BLaER1 treated with 17β-estradiol and CSF1 and Interleukin-3, amounts not matched to agents 10 nM and 100 nM (cell line): ENCODE results near the gene CENPM.

Experiments
- H3K27ac ChIP-seq, 11 experiments: shearing (Covaris generic); formaldehyde crosslinking; 2 replicates each; pipeline ENCODE4 v1.8.1; 2022
- H3K27me3 ChIP-seq, 11 experiments: shearing (Covaris generic); formaldehyde crosslinking; 2 replicates each; pipeline ENCODE4 v1.8.1; 2022
- H3K36me3 ChIP-seq, 11 experiments: shearing (Covaris generic); formaldehyde crosslinking; 2 replicates each; pipeline ENCODE4 v1.8.1; 2022
- H3K4me1 ChIP-seq, 10 experiments: shearing (Covaris generic); formaldehyde crosslinking; 2 replicates each; pipeline ENCODE4 v1.8.1; 2022
- H3K4me2 ChIP-seq, 11 experiments: shearing (Covaris generic); formaldehyde crosslinking; 2 replicates each; pipeline ENCODE4 v1.8.1; 2022
- H3K4me3 ChIP-seq, 10 experiments: shearing (Covaris generic); formaldehyde crosslinking; 2 replicates each; pipeline ENCODE4 v1.8.1; 2022
- H3K9ac ChIP-seq, 11 experiments: shearing (Covaris generic); formaldehyde crosslinking; 2 replicates each; pipeline ENCODE4 v1.8.1; 2022
- H3K9me3 ChIP-seq, 11 experiments: shearing (Covaris generic); formaldehyde crosslinking; replicated peaks in 1 of 11; 2 replicates each; pipeline ENCODE4 v1.8.1; 2022
- H4K20me1 ChIP-seq, 11 experiments: shearing (Covaris generic); formaldehyde crosslinking; 2 replicates each; pipeline ENCODE4 v1.8.1; 2022
- Cebpa-rat ChIP-seq, 11 experiments: shearing (Covaris generic); IDR thresholded peaks; 2 replicates each; pipeline ENCODE4 v1.8.1; 2022

CENPM gene

DNA sequence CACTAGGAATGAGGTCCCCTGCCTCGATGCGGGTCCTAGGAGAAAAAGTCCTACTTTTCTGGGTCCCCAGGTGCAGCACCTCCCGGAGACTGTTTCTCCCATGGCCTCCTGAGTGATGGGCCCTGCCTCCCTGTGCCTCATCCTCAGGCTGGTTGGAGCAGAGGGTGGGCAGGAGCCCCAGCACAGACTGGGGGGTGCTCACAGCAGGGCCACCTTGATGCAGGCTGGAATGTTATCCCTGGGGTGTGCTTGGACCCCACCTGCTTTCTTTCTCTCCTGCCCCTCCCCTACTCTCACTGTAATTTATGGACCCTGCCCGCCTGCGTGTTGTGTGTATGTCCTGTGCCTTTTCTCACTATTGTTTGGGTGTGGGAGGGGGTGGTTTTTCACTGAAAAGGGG is 40.1 kb downstream of the CENPM start:
- H3K9ac ChIP-seq, result no peak overlapping the region
- no peak for TF ChIP-seq Cebpa-rat (IDR thresholded peaks at IDR 0.05)
- no peak overlapping the region for H3K4me3 ChIP-seq
- H3K36me3 ChIP-seq, result peaks cover 40 to 63% (median 55%) of the 10 kb centered on the region in 11 experiments
- peak overlapping the region in 1 of 11 experiments; percentile 78; a peak in 2 of 22 replicates for H3K4me2 ChIP-seq
- no peaks in the 10 kb centered on the region for H3K9me3 ChIP-seq
- H3K27ac ChIP-seq, result no peak overlapping the region
- peaks cover 36 to 44% (median 40%) of the 10 kb centered on the region in 11 experiments for H3K27me3 ChIP-seq
- H3K4me1 ChIP-seq, result peaks cover 34 to 45% (median 42%) of the 10 kb centered on the region in 10 experiments
- peaks cover 18 to 100% (median 88%) of the 10 kb centered on the region in 11 experiments; a peak in 21 of 22 replicates for H4K20me1 ChIP-seq

DNA sequence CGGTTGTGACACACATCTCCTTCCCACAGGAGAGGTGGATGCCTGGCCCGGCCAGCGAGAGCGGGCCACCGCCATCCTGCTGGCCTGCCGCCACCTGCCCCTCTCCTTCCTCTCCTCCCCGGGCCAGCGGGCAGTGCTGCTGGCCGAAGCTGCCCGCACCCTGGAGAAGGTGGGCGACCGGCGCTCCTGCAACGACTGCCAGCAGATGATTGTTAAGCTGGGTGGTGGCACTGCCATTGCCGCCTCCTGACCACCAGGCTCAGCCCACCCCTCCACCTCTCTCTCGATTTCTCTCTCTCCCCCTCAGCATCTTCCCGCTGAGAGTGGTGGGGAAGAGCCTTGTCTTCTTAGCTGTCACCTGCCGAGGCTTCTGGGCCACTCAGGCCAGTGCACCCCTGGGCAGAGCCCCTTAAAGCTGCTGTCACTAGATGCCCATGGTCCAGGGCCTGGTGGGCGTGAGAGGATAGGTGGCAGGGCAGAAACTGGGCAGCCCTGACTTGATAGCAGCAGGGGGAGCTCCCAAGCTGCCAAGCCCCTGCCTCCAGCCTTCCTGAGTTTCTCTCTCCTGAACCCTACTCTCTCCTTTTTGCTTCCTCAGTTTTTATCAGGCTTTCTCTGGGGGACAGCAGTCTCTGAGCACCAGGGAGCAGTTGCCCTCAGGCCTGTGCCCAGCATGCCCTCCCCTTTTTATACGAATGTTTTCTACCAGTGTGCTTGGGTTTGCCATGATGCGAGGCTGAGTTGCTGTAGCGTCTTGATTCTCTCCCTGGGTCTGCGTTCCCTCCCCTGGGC is 41.3 kb downstream of the CENPM start:
- no peak for TF ChIP-seq Cebpa-rat (IDR thresholded peaks at IDR 0.05)
- peaks cover 52 to 75% (median 68%) of the 10 kb centered on the region in 11 experiments for H3K36me3 ChIP-seq
- no peak overlapping the region for H3K4me2 ChIP-seq

DNA sequence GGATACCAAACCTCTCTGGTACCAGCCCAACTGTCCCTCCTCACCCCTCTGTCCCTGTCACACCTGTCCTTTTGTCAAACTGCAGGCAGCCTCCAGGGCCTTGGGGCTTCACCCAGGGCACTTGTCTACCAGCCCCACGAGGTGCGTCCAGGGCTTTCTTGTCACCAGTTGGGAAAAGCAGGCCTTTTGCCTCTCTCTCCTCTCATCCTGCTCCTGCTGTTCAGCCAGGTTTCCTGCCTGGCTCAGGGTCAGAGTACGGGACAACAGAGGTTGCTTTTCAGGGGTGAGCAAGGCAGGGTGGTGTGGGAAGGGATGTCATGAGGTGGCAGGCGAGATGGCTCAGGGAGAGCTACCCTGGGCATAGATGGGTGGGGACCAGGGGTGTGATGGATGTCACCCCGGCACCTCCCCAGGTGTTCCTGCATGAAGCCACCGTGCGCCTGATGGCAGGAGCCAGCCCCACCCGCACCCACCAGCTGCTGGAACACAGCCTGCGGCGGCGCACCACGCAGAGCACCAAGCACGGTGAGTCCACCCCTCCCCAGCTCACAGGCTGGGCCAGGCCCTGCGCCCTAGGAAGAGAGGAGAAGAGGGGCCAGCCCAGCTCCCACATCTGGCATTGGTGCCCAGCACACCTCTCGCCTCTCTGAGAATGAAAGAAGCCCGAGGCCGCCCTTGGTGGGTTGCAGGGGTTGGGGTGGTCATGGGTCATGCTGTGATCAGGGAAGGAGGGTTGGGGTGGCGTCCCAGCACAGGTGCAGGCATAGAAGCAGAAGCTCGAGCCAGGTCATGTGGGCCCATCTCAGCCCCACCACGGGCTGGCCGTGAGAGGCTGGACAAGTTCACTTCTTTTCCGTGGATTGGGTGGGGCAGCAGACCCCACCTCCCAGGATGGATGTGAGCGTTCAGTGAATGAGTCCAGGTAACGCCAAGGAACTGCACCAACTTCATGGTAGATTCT is 42.2 kb downstream of the CENPM start:
- Histone ChIP-seq H3K9ac (no peak overlapping the region), H3K9me3 (no peaks in the 10 kb centered on the region), H3K4me1 (peaks cover 20 to 27% (median 26%) of the 10 kb centered on the region in 10 experiments), H3K36me3 (peaks cover 61 to 84% (median 76%) of the 10 kb centered on the region in 11 experiments), H3K4me3 (no peak overlapping the region), H3K27me3 (peaks cover 15 to 23% (median 19%) of the 10 kb centered on the region in 11 experiments), H3K4me2 (no peak overlapping the region), H4K20me1 (peaks cover 18 to 100% (median 67%) of the 10 kb centered on the region in 11 experiments; a peak in 21 of 22 replicates), H3K27ac (no peak overlapping the region)
- TF ChIP-seq Cebpa-rat (IDR thresholded peaks at IDR 0.05), result no peak

More for the DNA sequence above, 41.3 kb downstream of the CENPM start:
- Histone ChIP-seq H3K9ac (peak overlapping the region in 1 of 11 experiments; percentile 6; a peak in 1 of 22 replicates), H3K27ac (no peak overlapping the region), H3K4me3 (no peak overlapping the region), H3K4me1 (peaks cover 29 to 36% (median 34%) of the 10 kb centered on the region in 10 experiments), H3K9me3 (no peaks in the 10 kb centered on the region), H4K20me1 (peaks cover 18 to 100% (median 76%) of the 10 kb centered on the region in 11 experiments; a peak in 21 of 22 replicates), H3K27me3 (peaks cover 24 to 32% (median 28%) of the 10 kb centered on the region in 11 experiments)

DNA sequence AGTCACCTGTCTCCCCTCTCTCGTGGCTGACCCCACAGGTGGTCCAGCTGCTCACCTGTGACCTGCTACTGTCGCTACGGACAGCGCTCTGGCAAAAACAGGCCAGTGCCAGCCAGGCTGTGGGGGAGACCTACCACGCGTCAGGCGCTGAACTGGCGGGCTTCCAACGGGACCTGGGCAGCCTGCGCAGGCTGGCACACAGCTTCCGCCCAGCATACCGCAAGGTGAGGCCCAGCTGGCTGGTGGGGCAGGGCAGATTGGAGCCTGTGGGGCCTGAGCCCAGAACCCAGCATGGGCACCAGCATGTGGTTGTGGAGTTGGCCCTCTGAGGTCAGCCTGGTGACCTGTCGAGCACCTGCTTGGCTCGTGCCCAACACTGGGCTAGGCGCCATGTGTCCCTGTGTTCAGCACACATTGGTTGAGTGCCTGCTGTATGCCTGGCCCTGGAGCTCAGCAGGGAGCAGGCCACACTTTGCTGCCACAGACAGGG is 44.0 kb downstream of the CENPM start:
- Histone ChIP-seq H3K4me3 (no peak overlapping the region), H3K9ac (no peak overlapping the region), H3K9me3 (no peaks in the 10 kb centered on the region), H3K4me2 (no peak overlapping the region), H3K36me3 (peaks cover 78 to 100% (median 94%) of the 10 kb centered on the region in 11 experiments), H3K27ac (no peak overlapping the region), H3K27me3 (peaks cover 0 to 5% (median 2%) of the 10 kb centered on the region in 11 experiments; a peak in 12 of 22 replicates), H4K20me1 (peaks cover 8 to 100% (median 50%) of the 10 kb centered on the region in 11 experiments; a peak in 21 of 22 replicates), H3K4me1 (peaks cover 2 to 10% (median 8%) of the 10 kb centered on the region in 10 experiments; a peak in 19 of 20 replicates)
- TF ChIP-seq Cebpa-rat (IDR thresholded peaks at IDR 0.05), result no peak

DNA sequence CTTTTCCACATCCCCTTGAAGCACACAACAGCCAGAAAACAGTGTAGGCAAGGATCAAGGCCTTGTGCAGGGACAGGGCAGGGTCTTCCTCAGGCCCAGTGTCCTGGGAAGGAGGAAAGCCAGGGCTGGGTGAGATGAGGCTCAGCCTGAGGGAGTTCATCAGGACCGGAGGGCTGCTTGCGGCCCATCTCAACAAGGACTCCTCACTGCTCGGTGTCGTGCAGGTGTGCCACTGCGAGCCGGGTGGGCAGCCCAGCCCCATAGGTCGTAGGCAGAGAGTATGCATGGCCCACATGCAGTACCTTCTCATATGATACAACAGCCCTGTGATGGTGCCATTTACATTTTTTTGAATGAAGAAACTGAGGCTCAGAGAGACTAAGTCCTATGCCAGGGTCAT is 44.9 kb downstream of the CENPM start:
- Histone ChIP-seq H3K4me3 (no peak overlapping the region), H3K27me3 (no peaks in the 10 kb centered on the region; a peak in 2 of 22 replicates), H3K4me1 (peaks cover 0 to under 1% (median 0%) of the 10 kb centered on the region in 10 experiments; a peak in 1 of 20 replicates), H3K27ac (no peak overlapping the region), H3K36me3 (peaks cover 83 to 100% (median 97%) of the 10 kb centered on the region in 11 experiments), H3K9ac (no peak overlapping the region), H4K20me1 (peaks cover 3 to 98% (median 47%) of the 10 kb centered on the region in 11 experiments; a peak in 20 of 22 replicates), H3K4me2 (no peak overlapping the region), H3K9me3 (no peaks in the 10 kb centered on the region)
- no peak for TF ChIP-seq Cebpa-rat (IDR thresholded peaks at IDR 0.05)

DNA sequence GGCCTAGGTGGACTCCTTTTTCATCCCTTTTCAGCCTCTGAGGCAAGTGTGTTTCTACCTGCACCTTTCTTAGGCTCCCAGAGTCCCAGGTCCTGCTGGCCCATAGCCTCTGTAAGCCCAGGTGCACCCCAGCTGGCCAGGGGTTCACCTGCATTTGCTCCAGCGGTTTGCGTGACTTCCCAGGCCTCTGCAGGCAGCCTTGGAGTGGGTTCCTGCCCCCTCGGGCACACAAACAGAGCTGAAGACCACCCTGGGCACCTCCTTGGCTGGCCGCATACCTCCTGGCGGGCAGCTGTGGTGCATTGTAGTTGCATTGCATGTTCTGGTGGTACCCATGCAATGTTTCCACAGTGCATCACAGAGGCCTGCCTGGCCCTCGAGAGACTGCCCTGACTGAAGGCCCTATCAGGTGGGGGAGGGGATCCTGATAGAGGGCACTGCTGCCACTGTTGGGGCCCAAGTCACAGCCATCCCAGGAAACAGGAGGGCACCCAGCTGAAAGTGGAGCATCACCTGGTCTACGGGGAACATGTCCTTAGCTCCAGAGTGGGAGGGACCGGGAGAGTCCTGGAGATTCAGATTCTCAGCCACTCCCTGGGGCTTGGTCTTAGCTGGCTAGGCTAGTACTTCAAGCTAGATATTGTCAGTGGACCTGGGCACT is 46.2 kb downstream of the CENPM start:
- TF ChIP-seq Cebpa-rat (IDR thresholded peaks at IDR 0.05), result no peak
- Histone ChIP-seq H3K27me3 (no peaks in the 10 kb centered on the region), H3K4me1 (no peaks in the 10 kb centered on the region), H3K9me3 (no peaks in the 10 kb centered on the region), H3K4me2 (no peak overlapping the region), H4K20me1 (peaks cover 0 to 95% (median 42%) of the 10 kb centered on the region in 11 experiments; a peak in 14 of 22 replicates), H3K4me3 (no peak overlapping the region), H3K36me3 (peaks cover 90 to 100% (median 100%) of the 10 kb centered on the region in 11 experiments), H3K27ac (no peak overlapping the region), H3K9ac (no peak overlapping the region)

DNA sequence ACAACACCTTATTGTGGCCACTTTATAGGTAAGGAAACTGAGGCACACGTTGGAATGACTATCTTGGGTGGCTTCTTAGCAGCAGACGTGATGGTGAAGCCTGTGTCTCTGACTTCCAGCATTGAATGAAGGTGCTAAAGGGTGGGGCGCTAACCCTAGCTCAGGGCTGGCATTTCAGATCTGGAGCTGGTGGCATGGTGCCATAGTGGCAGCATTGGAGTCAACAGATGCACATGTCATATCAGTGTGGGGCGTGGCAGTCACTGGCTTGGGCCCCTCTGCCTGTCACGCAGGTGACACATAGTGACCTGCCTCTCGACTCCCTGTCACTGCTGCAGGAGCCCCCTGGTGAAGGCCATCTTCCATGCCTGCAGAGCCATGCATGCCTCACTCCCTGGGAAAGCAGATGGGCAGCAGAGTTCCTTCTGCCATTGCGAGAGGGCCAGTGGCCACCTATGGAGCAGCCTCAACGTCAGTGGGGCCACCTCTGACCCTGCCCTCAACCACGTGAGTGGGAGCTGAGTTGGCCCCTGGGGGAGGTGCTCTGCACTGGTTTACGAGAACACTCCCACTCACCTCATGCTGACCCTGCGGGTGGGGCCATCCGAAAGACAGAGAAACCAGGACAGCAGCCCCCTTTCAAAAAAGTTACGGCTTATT is 46.8 kb downstream of the CENPM start:
- H3K36me3 ChIP-seq, result peaks cover 87 to 100% (median 100%) of the 10 kb centered on the region in 11 experiments
- no peaks in the 10 kb centered on the region for H3K4me1 ChIP-seq
- no peak overlapping the region for H3K27ac ChIP-seq
- H3K9ac ChIP-seq, result no peak overlapping the region
- peaks cover 0 to 89% (median 35%) of the 10 kb centered on the region in 11 experiments; a peak in 14 of 22 replicates for H4K20me1 ChIP-seq
- H3K4me3 ChIP-seq, result no peak overlapping the region
- no peak for TF ChIP-seq Cebpa-rat (IDR thresholded peaks at IDR 0.05)
- no peak overlapping the region for H3K4me2 ChIP-seq
- H3K9me3 ChIP-seq, result no peaks in the 10 kb centered on the region
- H3K27me3 ChIP-seq, result no peaks in the 10 kb centered on the region

DNA sequence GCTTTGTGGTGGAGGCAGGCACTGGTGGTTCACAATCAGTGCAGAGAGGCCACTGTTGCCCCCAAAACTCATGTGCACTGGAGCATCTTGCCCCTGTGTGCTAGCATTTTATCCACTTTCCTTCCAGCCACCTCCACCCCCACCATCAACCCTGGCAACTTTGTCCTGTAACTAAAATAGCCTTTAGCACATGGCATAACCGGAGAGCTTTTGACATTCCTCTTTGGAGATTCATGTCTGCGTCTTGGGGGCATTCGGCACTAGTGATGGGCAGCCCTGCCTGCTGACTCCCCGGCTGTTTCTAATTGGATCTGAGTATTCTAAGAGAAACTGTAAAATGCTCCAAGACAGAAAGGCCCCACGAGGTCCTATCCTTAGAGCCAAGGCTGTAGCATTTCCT is 47.8 kb downstream of the CENPM start:
- Histone ChIP-seq H4K20me1 (peaks cover 0 to 88% (median 25%) of the 10 kb centered on the region in 11 experiments; a peak in 13 of 22 replicates), H3K4me3 (no peak overlapping the region), H3K9ac (no peak overlapping the region), H3K4me2 (no peak overlapping the region), H3K27ac (no peak overlapping the region), H3K27me3 (no peaks in the 10 kb centered on the region), H3K36me3 (peaks cover 87 to 100% (median 100%) of the 10 kb centered on the region in 11 experiments), H3K9me3 (no peaks in the 10 kb centered on the region), H3K4me1 (no peaks in the 10 kb centered on the region)
- TF ChIP-seq Cebpa-rat (IDR thresholded peaks at IDR 0.05), result no peak
